Adipocyte (in vitro differentiated cells): ENCODE results near the gene FABP6.

Experiments used
- DNase-seq: peaks from one replicate; pipeline ENCODE4 v3.0.0-alpha.2; 2015; ENCODE audit warnings: low read depth
- H3K27me3 ChIP-seq: replicated peaks from 2 replicates; pipeline ENCODE4 v1.7.0; 2013; ENCODE audit warnings: mild to moderate bottlenecking, low read length, moderate library complexity; ENCODE audit not compliant: control insufficient read depth, insufficient read depth
- H3K36me3 ChIP-seq: 2 replicates; pipeline ENCODE4 v1.7.0; 2013; ENCODE audit warnings: low read length, mild to moderate bottlenecking, moderate library complexity; ENCODE audit not compliant: control insufficient read depth, insufficient read depth, severe bottlenecking
- H3K4me1 ChIP-seq: 2 replicates; pipeline ENCODE4 v1.7.0; 2013; ENCODE audit warnings: mild to moderate bottlenecking, low read length, moderate library complexity; ENCODE audit not compliant: control insufficient read depth, insufficient read depth
- H3K4me3 ChIP-seq: 2 replicates; pipeline ENCODE4 v1.7.0; 2013; ENCODE audit warnings: mild to moderate bottlenecking, low read length, moderate library complexity
- H3K9ac ChIP-seq: 2 replicates; pipeline ENCODE4 v1.7.0; 2013; ENCODE audit warnings: mild to moderate bottlenecking, low read length, moderate library complexity
- H3K9me3 ChIP-seq: 2 replicates; pipeline ENCODE4 v1.7.0; 2013; ENCODE audit warnings: mild to moderate bottlenecking, low read length, moderate library complexity; ENCODE audit not compliant: control insufficient read depth

Gene FABP6

GRCh38 chr5:160266044-160266443, 36.7 kb downstream of the FABP6 start:
- peaks cover 12% of the 10 kb centered on the region for H3K4me1 ChIP-seq
- no peaks in the 10 kb centered on the region for H3K9me3 ChIP-seq
- H3K27me3 ChIP-seq, result peaks cover 10% of the 10 kb centered on the region
- no peak for DNase-seq
- H3K9ac ChIP-seq, result no peak overlapping the region
- no peak overlapping the region for H3K4me3 ChIP-seq
- H3K36me3 ChIP-seq, result no peaks in the 10 kb centered on the region

- Histone ChIP-seq H3K4me3 (no peak overlapping the region), H3K27me3 (peaks cover 7% of the 10 kb centered on the region), H3K9ac (no peak overlapping the region), H3K9me3 (no peaks in the 10 kb centered on the region), H3K36me3 (no peaks in the 10 kb centered on the region), H3K4me1 (peaks cover 12% of the 10 kb centered on the region)
- no peak for DNase-seq
These were observed 37.5 kb downstream of the FABP6 start for GRCh38 chr5:160266752-160267345.

- DNase-seq, result no peak
- Histone ChIP-seq H3K27me3 (no peaks in the 10 kb centered on the region), H3K4me1 (peaks cover 8% of the 10 kb centered on the region), H3K4me3 (no peak overlapping the region), H3K9me3 (no peaks in the 10 kb centered on the region), H3K36me3 (no peaks in the 10 kb centered on the region), H3K9ac (no peak overlapping the region)
These were observed 38.8 kb downstream of the FABP6 start for GRCh38 chr5:160268121-160268520.

GRCh38 chr5:160269017-160269416, 39.7 kb downstream of the FABP6 start:
- H3K9ac ChIP-seq, result no peak overlapping the region
- peak; percentile 34 for DNase-seq
- H3K36me3 ChIP-seq, result no peaks in the 10 kb centered on the region
- no peaks in the 10 kb centered on the region for H3K27me3 ChIP-seq
- no peak overlapping the region for H3K4me3 ChIP-seq
- no peaks in the 10 kb centered on the region for H3K9me3 ChIP-seq
- H3K4me1 ChIP-seq, result peaks cover 8% of the 10 kb centered on the region

GRCh38 chr5:160270704-160271103, 41.4 kb downstream of the FABP6 start:
- Histone ChIP-seq H3K9ac (no peak overlapping the region), H3K27me3 (no peaks in the 10 kb centered on the region), H3K4me3 (no peak overlapping the region), H3K36me3 (no peaks in the 10 kb centered on the region), H3K9me3 (no peaks in the 10 kb centered on the region), H3K4me1 (peaks cover 8% of the 10 kb centered on the region)
- DNase-seq, result no peak

GRCh38 chr5:160271396-160271795, 42.1 kb downstream of the FABP6 start:
- H3K9me3 ChIP-seq, result no peaks in the 10 kb centered on the region
- no peaks in the 10 kb centered on the region for H3K36me3 ChIP-seq
- no peak overlapping the region for H3K9ac ChIP-seq
- peaks cover 8% of the 10 kb centered on the region for H3K4me1 ChIP-seq
- no peaks in the 10 kb centered on the region for H3K27me3 ChIP-seq
- DNase-seq, result no peak
- no peak overlapping the region for H3K4me3 ChIP-seq

GRCh38 chr5:160271836-160272235, 42.5 kb downstream of the FABP6 start:
- H3K36me3 ChIP-seq, result no peaks in the 10 kb centered on the region

GRCh38 chr5:160272264-160272663, 43.0 kb downstream of the FABP6 start:
- Histone ChIP-seq H3K9me3 (no peaks in the 10 kb centered on the region), H3K9ac (no peak overlapping the region), H3K36me3 (no peaks in the 10 kb centered on the region), H3K4me1 (peaks cover 8% of the 10 kb centered on the region), H3K4me3 (no peak overlapping the region), H3K27me3 (peaks cover 3% of the 10 kb centered on the region)
- no peak for DNase-seq

More at GRCh38 chr5:160271836-160272235, 42.5 kb downstream of the FABP6 start:
- no peaks in the 10 kb centered on the region for H3K27me3 ChIP-seq
- H3K4me1 ChIP-seq, result peaks cover 8% of the 10 kb centered on the region
- DNase-seq, result no peak
- H3K9ac ChIP-seq, result no peak overlapping the region
- H3K9me3 ChIP-seq, result no peaks in the 10 kb centered on the region
- no peak overlapping the region for H3K4me3 ChIP-seq

GRCh38 chr5:160272889-160273288, 43.6 kb downstream of the FABP6 start:
- Histone ChIP-seq H3K9ac (no peak overlapping the region), H3K36me3 (no peaks in the 10 kb centered on the region), H3K27me3 (peaks cover 4% of the 10 kb centered on the region), H3K4me3 (no peak overlapping the region), H3K9me3 (no peaks in the 10 kb centered on the region), H3K4me1 (peaks cover 8% of the 10 kb centered on the region)
- no peak for DNase-seq

- no peak for DNase-seq
- no peaks in the 10 kb centered on the region for H3K36me3 ChIP-seq
- H3K9ac ChIP-seq, result no peak overlapping the region
- no peaks in the 10 kb centered on the region for H3K9me3 ChIP-seq
- no peak overlapping the region for H3K4me3 ChIP-seq
- H3K4me1 ChIP-seq, result no peaks in the 10 kb centered on the region
- peaks cover 13% of the 10 kb centered on the region for H3K27me3 ChIP-seq
These were observed 45.2 kb downstream of the FABP6 start for GRCh38 chr5:160274483-160274931.

- Histone ChIP-seq H3K36me3 (no peaks in the 10 kb centered on the region), H3K9me3 (no peaks in the 10 kb centered on the region), H3K27me3 (peaks cover 19% of the 10 kb centered on the region), H3K9ac (no peak overlapping the region), H3K4me3 (no peak overlapping the region), H3K4me1 (no peaks in the 10 kb centered on the region)
- DNase-seq, result no peak
These were observed 49.0 kb downstream of the FABP6 start for GRCh38 chr5:160278343-160278742.
